Tibial nerve (tissue), 4 donors: ENCODE measurements around the gene SH3RF3. TPM values are rescaled to one million over a fixed set of nuclear protein-coding genes. Genes with fewer than 3 reads are reported as not detected.

Source experiments
- DNase-seq, 2 donors: peaks; one replicate each; pipeline ENCODE4 v3.0.0-alpha.2; 2019; ENCODE audit warnings: low spot score in 2 of 2
- H3K27ac ChIP-seq, 4 donors: fragments of 200-600 bp; sonication (generic) in 3 of 4; one replicate each; pipeline ENCODE4 v1.5.1; 2017 to 2019; ENCODE audit warnings: mild to moderate bottlenecking in 1 of 4
- H3K27me3 ChIP-seq, 2 donors: fragments of 200-600 bp; sonication (generic) in 1 of 2; one replicate each; pipeline versions ENCODE4 v1.5.1 to v1.6.0; 2017 to 2019
- H3K36me3 ChIP-seq, 3 donors: fragments of 200-600 bp; sonication (generic); one replicate each; pipeline ENCODE4 v1.5.1; 2018 to 2019
- H3K4me1 ChIP-seq, 4 donors: fragments of 200-600 bp; sonication (generic) in 3 of 4; one replicate each; pipeline ENCODE4 v1.5.1; 2017 to 2019
- H3K4me3 ChIP-seq, 4 donors: fragments of 200-600 bp; sonication (generic) in 3 of 4; one replicate each; pipeline ENCODE4 v1.5.1; 2017 to 2019; ENCODE audit warnings: mild to moderate bottlenecking in 1 of 4, moderate library complexity in 1 of 4
- H3K9me3 ChIP-seq, 4 donors: fragments of 200-600 bp; sonication (generic) in 3 of 4; one replicate each; pipeline ENCODE4 v1.5.1; 2017 to 2019
- CTCF ChIP-seq, 5 experiments: fragments of 200-600 bp in 3 of 5; fragments of 450-650 bp in 2 of 5; sonication (generic) in 3 of 5; IDR thresholded peaks; one replicate each; pipeline ENCODE4 v1.5.1; 2016 to 2019; ENCODE audit warnings: antibody characterized with exemption in 5 of 5, mild to moderate bottlenecking in 3 of 5, moderate library complexity in 2 of 5
- EP300 ChIP-seq, 2 donors: sonication (generic); formaldehyde crosslinking; IDR thresholded peaks; one replicate each; pipeline ENCODE4 v1.6.1; 2017; ENCODE audit warnings: antibody characterized with exemption in 2 of 2, mild to moderate bottlenecking in 1 of 2
- POLR2A ChIP-seq, 2 donors: fragments of 450-650 bp; IDR thresholded peaks; one replicate each; pipeline ENCODE4 v1.6.1; 2017; ENCODE audit warnings: antibody characterized with exemption in 2 of 2, mild to moderate bottlenecking in 2 of 2, moderate library complexity in 2 of 2
- WGBS, 2 donors: methylation state at CpG; one replicate each; pipeline ENCODE4 v1.1.5; 2018; 5-methylcytosine and 5-hydroxymethylcytosine counted together
- total RNA-seq, 4 donors: library from RNA; depleted of rRNA; stranded (reverse); fragments of >200 nt; gene quantifications; one replicate each; pipeline ENCODE4 v1.1.0, GENCODE V29; 2016

Gene SH3RF3
- total RNA-seq, 4 donors from 2014 or later: 6.9 to 18.0 (median 11.4) TPM

- Histone ChIP-seq H3K4me3 (no peak overlapping the region), H3K27me3 (no peaks in the 10 kb centered on the region), H3K36me3 (peaks cover 0 to 17% (median 0%) of the 10 kb centered on the region in 3 donors), H3K27ac (no peak overlapping the region), H3K9me3 (no peaks in the 10 kb centered on the region), H3K4me1 (no peaks in the 10 kb centered on the region)
- no peak for DNase-seq
- WGBS, 2 donors: 79 to 96% methylated on average over 2 to 3 of the region's 3 CpGs
- no peak for TF ChIP-seq EP300 (IDR thresholded peaks at IDR 0.05)
- TF ChIP-seq CTCF (IDR thresholded peaks at IDR 0.05): no peak
- TF ChIP-seq POLR2A (IDR thresholded peaks at IDR 0.05): no peak
These were observed 292.1 kb downstream of the SH3RF3 start for GRCh38 chr2:109421101-109421500.

- DNase-seq: no peak
- H3K4me1 ChIP-seq: no peaks in the 10 kb centered on the region
- H3K27ac ChIP-seq: no peak overlapping the region
- H3K9me3 ChIP-seq: no peaks in the 10 kb centered on the region
- TF ChIP-seq POLR2A (IDR thresholded peaks at IDR 0.05) (no peak), CTCF (IDR thresholded peaks at IDR 0.05) (no peak), EP300 (IDR thresholded peaks at IDR 0.05) (no peak)
- no peaks in the 10 kb centered on the region for H3K27me3 ChIP-seq
- WGBS, 2 donors: 90 to 96% methylated on average over 3 of the region's 3 CpGs
- H3K36me3 ChIP-seq: peaks cover 0 to 17% (median 0%) of the 10 kb centered on the region in 3 donors
- H3K4me3 ChIP-seq: no peak overlapping the region
These were observed 292.6 kb downstream of the SH3RF3 start for GRCh38 chr2:109421642-109422041.

- WGBS, 2 donors: 86 to 87% methylated on average over 8 to 10 of the region's 10 CpGs
- Histone ChIP-seq H3K27ac (no peak overlapping the region), H3K36me3 (peaks cover 0 to 17% (median 0%) of the 10 kb centered on the region in 3 donors), H3K9me3 (no peaks in the 10 kb centered on the region), H3K4me3 (no peak overlapping the region), H3K27me3 (no peaks in the 10 kb centered on the region), H3K4me1 (no peaks in the 10 kb centered on the region)
- TF ChIP-seq POLR2A (IDR thresholded peaks at IDR 0.05) (no peak), CTCF (IDR thresholded peaks at IDR 0.05) (no peak)
- no peak for DNase-seq
These were observed 293.2 kb downstream of the SH3RF3 start for GRCh38 chr2:109422071-109422757.

- TF ChIP-seq POLR2A (IDR thresholded peaks at IDR 0.05): no peak
- TF ChIP-seq CTCF (IDR thresholded peaks at IDR 0.05): no peak
- no peak for TF ChIP-seq EP300 (IDR thresholded peaks at IDR 0.05)
- DNase-seq: no peak
- Histone ChIP-seq H3K27ac (no peak overlapping the region), H3K36me3 (peaks cover 0 to 17% (median 0%) of the 10 kb centered on the region in 3 donors), H3K4me3 (no peak overlapping the region), H3K4me1 (no peaks in the 10 kb centered on the region), H3K9me3 (no peaks in the 10 kb centered on the region), H3K27me3 (no peaks in the 10 kb centered on the region)
- WGBS, 2 donors: 82 to 89% methylated on average over 16 of the region's 16 CpGs
These were observed 293.9 kb downstream of the SH3RF3 start for GRCh38 chr2:109422758-109423500.
